Mesothelial cell of epicardium (in vitro differentiated cells): ENCODE measurements around the gene WWOX. TPM values are rescaled to one million over a fixed set of nuclear protein-coding genes. Genes with fewer than 3 reads are reported as not detected.

Experiments used
- DNase-seq, 2 experiments: peaks; one replicate each; pipeline ENCODE4 v3.0.0; 2021; ENCODE audit warnings: low spot score in 2 of 2; ENCODE audit not compliant: unreplicated experiment in 2 of 2
- H3K27ac Mint-ChIP-seq: 2 replicates; pipeline ENCODE4 v1.8.0; 2021; ENCODE audit warnings: mixed read lengths
- H3K27me3 Mint-ChIP-seq: 2 replicates; pipeline ENCODE4 v1.8.0; 2021; ENCODE audit warnings: low read depth, mixed read lengths
- H3K36me3 Mint-ChIP-seq: 2 replicates; pipeline ENCODE4 v1.8.0; 2021; ENCODE audit warnings: mixed read lengths
- H3K4me1 Mint-ChIP-seq: 2 replicates; pipeline ENCODE4 v1.8.0; 2021; ENCODE audit warnings: mixed read lengths
- H3K4me3 Mint-ChIP-seq: 2 replicates; pipeline ENCODE4 v1.8.0; 2021; ENCODE audit warnings: mild to moderate bottlenecking, moderate library complexity, mixed read lengths
- H3K9me3 Mint-ChIP-seq: 2 replicates; pipeline ENCODE4 v1.8.0; 2021; ENCODE audit warnings: mixed read lengths
- total RNA-seq: library from RNA; stranded (reverse); gene quantifications from 3 replicates; pipeline ENCODE4 v1.2.1, GENCODE V29; 2021
- TF ChIP-seq, protein P1 (sequence below): fragments of 200-600 bp; sonication (generic); IDR thresholded peaks from one replicate; pipeline ENCODE4 v1.5.0; 2021; ENCODE audit warnings: antibody characterized with exemption; ENCODE audit not compliant: unreplicated experiment

WWOX gene
- total RNA-seq, 1 donor from 2014 or later = 29.7 TPM

DNA sequence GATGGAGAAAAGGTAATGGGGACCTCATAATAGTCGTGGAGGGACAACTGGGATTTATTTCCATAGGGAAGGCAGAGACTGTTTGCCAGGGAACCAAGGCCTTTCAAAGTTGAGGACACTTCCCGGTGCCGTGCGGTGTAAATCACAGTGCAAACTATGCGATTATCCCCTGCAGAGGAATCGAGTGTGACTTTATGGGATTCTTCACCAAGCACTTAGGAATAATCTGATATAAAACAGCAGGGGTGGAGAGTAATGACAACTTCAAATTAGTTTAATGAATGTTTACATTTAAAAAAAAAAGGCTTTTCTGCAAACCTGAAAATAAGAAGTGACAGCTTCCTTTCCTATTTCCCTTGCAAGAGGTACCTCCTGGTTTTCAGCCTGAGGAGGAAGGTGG lies 962.9 kb downstream of the WWOX start:
- H3K36me3 Mint-ChIP-seq = no peaks in the 10 kb centered on the region
- H3K4me3 Mint-ChIP-seq = no peak overlapping the region
- no peaks in the 10 kb centered on the region for H3K27me3 Mint-ChIP-seq
- TF ChIP-seq, protein P1, sequence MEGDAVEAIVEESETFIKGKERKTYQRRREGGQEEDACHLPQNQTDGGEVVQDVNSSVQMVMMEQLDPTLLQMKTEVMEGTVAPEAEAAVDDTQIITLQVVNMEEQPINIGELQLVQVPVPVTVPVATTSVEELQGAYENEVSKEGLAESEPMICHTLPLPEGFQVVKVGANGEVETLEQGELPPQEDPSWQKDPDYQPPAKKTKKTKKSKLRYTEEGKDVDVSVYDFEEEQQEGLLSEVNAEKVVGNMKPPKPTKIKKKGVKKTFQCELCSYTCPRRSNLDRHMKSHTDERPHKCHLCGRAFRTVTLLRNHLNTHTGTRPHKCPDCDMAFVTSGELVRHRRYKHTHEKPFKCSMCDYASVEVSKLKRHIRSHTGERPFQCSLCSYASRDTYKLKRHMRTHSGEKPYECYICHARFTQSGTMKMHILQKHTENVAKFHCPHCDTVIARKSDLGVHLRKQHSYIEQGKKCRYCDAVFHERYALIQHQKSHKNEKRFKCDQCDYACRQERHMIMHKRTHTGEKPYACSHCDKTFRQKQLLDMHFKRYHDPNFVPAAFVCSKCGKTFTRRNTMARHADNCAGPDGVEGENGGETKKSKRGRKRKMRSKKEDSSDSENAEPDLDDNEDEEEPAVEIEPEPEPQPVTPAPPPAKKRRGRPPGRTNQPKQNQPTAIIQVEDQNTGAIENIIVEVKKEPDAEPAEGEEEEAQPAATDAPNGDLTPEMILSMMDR = no peak
- DNase-seq = no peak
- H3K4me1 Mint-ChIP-seq = peaks cover 48% of the 10 kb centered on the region
- H3K27ac Mint-ChIP-seq = no peak overlapping the region
- peaks cover 4% of the 10 kb centered on the region for H3K9me3 Mint-ChIP-seq

DNA sequence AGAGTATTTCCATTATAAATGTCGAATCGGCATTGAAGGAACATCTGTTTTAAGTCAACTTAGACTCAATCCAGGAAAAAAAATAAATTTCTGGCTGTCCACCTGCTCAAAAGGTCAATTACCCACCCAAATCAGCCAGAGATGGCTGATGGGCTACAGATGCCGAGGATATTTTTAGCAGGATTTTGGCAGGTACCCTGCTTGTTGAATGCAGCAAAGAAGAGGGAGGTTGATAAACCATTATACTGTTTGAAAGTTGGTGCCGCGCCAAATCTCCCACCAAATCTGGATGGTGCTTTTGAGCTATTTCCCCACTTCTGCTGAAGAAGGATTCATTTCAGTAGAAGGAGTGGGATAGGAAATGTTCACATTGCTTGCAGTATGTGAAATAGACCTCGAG lies 963.4 kb downstream of the WWOX start:
- no peak for DNase-seq
- Mint-ChIP-seq H3K36me3 (no peaks in the 10 kb centered on the region), H3K27me3 (no peaks in the 10 kb centered on the region), H3K9me3 (peaks cover 4% of the 10 kb centered on the region), H3K4me3 (no peak overlapping the region), H3K4me1 (peaks cover 48% of the 10 kb centered on the region), H3K27ac (no peak overlapping the region)
- TF ChIP-seq, protein P1 = no peak

DNA sequence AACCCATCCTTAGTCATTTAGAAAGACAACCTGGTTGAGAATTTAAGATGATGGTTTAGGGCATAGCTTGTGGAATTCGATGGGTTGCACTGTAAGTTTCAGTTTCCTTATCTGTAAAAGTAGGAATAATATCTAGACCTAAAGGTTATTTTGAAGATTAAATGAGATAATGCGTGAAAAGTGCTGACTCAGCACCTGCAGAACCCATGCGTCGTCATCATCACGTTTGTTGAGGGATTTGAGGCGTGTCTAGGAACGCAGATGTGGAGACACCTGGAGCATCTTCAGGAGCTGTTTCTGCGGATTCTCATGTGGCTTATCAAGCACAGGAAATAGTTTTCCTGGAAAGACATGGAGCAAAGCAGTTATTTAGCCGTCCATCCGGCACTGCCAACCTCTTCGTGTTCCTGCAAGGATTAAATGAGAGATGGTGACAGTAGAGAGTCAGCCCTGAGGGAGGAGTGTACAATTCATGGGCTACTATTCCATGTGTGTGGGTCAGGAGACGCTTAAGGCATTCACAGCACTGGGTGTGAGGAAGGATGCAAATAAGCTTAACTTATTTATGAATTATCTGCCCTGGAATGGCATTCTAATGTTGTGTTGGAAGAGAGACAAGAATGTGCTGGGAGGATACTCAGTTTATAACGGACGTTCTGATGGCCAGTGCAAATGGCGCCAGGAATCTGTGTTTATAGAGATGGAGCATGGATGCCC lies 965.0 kb downstream of the WWOX start:
- Mint-ChIP-seq H3K4me3 (no peak overlapping the region), H3K9me3 (peaks cover 4% of the 10 kb centered on the region), H3K27me3 (no peaks in the 10 kb centered on the region), H3K4me1 (peaks cover 48% of the 10 kb centered on the region), H3K27ac (no peak overlapping the region), H3K36me3 (no peaks in the 10 kb centered on the region)
- no peak for DNase-seq
- TF ChIP-seq, protein P1 = no peak

DNA sequence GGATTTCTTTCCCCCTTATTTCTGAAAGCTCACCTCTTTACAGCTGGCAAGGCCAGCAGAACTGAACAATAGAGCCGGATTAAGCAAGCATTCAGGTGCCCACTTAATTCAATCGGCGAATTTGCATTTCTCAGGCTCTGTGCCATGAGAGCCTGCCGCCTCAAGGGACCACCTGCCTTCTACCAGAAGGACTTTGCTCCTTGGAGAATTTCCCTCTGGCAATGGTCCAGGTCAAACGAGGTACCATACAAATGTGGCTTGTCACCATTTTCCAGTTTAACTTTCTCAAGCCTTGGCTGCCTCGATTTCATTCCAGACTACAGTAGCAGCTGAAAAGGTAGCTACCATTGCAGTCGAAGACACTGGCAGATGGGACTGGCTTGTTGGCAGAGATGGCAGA lies 967.1 kb downstream of the WWOX start:
- H3K9me3 Mint-ChIP-seq = peaks cover 4% of the 10 kb centered on the region
- no peak for DNase-seq
- H3K27ac Mint-ChIP-seq = no peak overlapping the region
- no peaks in the 10 kb centered on the region for H3K27me3 Mint-ChIP-seq
- no peak overlapping the region for H3K4me3 Mint-ChIP-seq
- no peaks in the 10 kb centered on the region for H3K36me3 Mint-ChIP-seq
- TF ChIP-seq, protein P1 = no peak
- H3K4me1 Mint-ChIP-seq = peaks cover 51% of the 10 kb centered on the region

DNA sequence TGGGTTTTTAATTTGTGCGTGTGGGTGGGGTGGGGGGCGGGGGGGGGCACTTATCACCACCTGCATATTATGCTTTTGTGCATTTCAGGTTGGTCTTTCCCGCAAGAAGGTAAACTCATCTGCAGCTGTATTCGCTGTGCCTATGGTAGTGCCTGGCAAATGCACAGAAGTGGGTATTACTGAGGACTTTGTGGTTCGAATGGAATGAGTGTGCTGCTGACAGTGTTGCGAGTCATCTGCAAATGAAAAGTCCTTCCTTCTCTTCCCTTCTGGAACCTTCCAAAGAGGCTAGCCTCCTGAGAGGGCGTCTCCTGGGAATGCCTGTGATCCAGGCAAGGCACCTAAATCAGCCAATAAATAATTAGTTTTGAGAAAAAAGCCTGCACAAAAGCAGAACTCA lies 968.1 kb downstream of the WWOX start:
- Mint-ChIP-seq H3K4me3 (no peak overlapping the region), H3K27me3 (no peaks in the 10 kb centered on the region), H3K27ac (no peak overlapping the region), H3K36me3 (no peaks in the 10 kb centered on the region), H3K9me3 (peaks cover 4% of the 10 kb centered on the region), H3K4me1 (peaks cover 52% of the 10 kb centered on the region)
- no peak for DNase-seq
- TF ChIP-seq, protein P1 = no peak
